GM19240 (cell line): Measurements from ENCODE around the gene CDC16.

Experiments
- DNase-seq: peaks from one replicate; pipeline ENCODE4 v3.0.0; 2011; ENCODE audit warnings: low spot score; ENCODE audit not compliant: insufficient read length

The CDC16 gene

DNA sequence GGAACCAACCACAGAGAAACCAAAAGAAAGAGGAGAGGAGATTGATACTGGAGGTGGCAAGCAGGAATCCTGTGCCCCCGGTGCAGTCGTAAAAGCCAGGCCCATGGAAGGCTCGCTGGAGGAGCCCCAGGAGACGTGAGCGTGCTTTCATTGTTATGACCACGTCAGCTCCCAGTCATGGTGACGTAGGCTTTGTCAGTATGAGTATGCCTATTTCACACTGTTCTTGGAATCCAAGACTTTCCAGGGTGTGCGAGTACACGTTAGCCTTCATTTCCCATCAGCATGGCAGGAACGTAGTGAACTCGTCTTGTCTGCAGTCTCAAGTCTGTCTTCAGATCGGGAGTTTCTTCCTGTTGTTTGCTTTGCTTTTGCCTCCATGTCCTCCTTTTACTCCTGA lies 64.2 kb downstream of the CDC16 start:
- no peak for DNase-seq

DNA sequence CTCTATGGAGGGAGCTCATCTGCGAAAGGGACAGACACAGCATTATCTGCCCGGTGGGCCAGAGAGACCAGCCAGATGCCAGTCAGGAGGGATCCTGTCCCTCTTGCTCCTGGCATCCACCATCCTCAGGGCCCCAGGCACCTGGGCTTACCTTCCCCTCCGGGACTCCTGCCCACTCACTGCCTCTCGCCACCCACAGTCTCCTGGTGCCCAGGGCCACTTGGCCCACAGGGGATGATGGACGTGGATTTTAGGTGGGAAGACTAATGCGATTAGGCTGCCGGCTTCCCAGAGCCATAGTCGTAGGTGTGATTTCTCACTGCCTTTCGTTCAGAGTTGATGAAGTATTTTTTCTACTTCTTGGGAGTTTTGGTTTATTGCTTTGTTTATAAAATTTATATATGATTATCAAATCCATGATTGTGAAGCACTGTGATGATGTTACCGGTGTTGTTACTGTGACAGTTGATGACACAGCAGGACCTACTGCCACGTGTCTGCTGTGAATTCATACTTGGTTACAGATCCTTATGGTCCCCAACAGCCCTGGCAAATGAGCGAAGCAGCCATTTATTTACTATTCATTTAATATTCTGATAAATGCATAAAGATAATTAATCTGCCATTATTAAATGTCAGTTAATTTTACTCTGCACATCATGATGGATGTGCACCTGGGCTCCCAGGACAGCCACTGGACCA lies 65.1 kb downstream of the CDC16 start:
- no peak for DNase-seq

DNA sequence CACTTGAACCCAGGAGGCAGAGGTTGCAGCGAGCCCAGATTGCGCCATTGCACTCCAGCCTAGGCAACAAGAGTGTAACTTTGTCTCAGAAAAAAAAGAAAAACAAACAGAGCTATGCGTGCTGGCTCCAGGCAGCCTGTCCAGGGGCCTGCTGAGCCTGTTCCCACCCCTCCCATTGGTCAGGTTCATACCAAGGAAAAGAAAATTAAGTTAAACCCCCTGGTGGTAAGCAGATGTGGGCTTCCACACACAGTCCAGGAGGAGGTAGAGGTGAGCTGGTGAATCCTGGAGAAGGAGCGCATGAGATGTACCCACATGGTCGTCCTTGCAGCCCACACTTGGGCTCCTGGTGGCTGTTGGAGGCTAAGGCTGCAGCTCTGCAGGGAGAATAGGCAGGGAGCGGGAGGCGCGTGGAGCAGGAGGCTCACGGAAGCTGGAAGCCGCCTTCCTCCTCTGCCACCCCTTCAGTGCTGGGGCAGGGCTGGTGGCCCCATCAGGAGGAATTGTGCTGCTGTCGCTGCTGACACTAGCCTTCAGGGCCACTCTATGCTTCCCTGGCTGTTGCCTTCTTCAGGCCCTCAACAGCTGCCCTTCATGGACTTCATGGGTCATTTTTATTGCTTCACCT lies 69.1 kb downstream of the CDC16 start:
- no peak for DNase-seq

DNA sequence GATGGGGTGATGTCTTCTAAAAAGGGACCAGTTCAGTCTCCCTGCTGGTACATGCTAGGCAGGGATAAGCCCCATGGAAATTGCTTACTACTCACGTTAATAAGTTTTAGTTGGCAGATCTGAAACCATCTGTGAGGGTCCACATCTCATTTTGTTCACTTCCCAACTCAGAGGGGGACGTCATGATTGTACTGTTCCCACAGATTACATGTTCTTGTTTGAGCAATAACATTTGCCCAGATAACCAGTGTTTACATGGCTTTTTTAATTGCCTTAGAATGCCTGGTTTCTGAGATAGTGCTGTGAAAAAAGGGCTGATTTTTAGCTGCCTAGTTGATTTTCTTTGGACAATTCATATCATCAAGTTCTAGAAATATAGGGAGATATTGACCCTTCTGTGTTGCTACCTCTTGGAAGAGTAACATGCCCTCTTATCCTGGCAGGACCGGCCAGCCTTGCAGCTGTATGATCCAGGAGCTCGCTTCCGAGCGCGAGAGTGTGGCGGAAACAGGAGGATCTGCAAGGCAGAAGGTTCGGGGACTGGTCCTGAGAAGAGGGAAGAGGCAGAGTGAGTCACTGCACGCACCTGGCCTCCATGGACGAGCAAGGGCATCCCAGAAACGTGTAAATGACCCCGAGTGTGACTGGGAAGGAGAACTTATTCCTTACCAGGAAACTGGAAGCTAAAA lies 69.8 kb downstream of the CDC16 start:
- no peak for DNase-seq

DNA sequence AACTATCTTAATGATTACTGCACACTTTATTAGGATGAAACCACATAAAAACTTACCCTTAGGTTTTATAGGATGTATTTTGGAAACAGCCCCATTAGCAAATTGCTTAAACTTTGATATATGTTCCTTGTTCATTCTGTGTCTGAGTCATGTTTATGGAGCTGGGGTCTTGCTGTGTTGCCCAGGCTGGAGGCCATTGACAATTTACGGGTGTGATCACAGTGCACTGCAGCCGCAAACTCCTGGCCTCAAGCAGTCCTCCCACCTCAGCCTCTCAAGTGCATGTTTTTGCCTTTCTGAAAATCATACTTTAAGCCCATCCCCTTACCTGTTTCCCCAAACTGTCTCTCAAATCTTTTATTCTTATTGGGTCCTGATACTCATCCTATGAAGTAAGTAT lies 74.4 kb downstream of the CDC16 start:
- DNase-seq = no peak

DNA sequence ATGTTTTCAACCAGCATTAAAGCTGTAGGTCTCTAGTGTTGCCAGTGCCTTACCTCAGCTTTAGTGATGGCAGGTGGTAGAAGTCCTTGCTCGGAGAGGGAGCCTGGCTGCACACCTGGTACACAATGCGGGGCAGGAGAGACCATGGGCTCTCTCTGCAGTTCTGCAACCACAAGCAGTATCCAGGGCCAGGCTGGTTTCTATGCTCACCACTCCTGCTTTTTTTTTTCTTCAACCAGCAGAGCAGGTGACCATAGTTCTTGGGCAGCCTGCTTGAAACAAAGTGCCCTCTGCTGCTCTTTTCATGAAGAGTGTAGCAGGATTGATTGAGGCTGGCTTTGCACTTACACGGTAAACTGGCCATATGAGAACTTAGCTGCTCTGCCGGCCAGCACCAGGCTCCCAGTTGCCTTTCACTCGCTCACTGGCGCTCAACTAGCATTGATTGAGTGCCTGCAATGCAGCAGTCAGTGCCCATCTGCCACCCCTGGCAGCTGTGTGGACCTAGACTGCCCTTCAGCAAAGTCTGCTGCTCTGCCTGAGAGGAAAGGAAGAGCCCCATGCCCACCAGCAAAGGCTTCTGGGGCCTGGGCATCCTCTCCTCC lies 75.2 kb downstream of the CDC16 start:
- no peak for DNase-seq

DNA sequence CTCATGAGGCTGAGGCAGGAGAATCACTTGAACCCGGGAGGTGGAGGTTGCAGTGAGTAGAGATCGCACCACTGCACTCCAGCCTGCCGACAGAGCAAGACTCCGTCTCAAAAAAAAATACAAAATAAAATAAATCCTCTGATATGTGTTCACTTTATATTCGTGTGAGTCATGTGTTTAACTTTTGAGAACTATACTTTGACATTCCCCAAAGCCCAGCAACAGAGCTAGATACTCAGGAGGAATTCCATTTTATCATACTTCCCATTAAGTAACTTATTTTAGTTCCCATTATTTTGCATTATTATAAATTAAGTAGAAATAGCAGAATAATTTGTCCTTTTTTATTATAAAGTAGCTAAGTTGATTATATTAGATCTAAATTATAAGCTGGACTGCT lies 76.3 kb downstream of the CDC16 start:
- DNase-seq = no peak

DNA sequence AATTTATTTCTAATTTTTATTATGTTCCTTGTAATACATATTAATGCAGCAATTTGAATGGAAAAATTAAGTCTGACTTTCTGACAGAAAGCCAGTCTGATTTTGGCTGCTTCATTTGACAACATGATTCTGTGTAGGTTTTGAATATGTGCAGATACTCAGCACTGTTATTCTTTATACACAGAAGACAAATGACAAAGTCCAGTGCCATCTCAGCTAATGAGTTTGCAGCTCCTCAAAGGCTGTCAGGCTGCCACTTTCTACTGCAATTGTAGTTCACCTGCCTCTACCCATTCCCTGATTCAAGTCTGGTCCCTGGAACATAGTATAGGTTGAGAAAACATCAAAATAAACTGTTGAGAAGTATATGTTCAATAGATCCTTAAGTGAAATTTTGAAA lies 76.7 kb downstream of the CDC16 start:
- no peak for DNase-seq

DNA sequence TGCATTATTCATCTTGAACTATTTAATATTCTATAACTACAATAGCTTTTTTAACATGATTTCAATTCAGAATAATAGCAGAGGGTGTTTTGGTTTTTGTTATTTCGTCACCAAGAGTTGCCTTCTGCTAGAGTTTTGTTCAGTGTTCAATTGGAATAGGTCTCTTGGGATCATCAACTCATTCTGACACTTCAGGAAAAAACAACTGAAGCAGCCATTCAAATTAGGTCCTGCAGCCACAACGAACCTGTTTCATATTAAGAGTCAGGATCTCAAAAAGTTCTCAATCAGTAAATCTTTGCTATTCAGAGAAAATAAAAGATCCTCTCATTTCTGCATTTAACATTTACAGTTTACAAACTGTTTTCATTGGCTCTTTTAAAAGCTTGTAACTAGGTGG lies 77.2 kb downstream of the CDC16 start:
- no peak for DNase-seq

DNA sequence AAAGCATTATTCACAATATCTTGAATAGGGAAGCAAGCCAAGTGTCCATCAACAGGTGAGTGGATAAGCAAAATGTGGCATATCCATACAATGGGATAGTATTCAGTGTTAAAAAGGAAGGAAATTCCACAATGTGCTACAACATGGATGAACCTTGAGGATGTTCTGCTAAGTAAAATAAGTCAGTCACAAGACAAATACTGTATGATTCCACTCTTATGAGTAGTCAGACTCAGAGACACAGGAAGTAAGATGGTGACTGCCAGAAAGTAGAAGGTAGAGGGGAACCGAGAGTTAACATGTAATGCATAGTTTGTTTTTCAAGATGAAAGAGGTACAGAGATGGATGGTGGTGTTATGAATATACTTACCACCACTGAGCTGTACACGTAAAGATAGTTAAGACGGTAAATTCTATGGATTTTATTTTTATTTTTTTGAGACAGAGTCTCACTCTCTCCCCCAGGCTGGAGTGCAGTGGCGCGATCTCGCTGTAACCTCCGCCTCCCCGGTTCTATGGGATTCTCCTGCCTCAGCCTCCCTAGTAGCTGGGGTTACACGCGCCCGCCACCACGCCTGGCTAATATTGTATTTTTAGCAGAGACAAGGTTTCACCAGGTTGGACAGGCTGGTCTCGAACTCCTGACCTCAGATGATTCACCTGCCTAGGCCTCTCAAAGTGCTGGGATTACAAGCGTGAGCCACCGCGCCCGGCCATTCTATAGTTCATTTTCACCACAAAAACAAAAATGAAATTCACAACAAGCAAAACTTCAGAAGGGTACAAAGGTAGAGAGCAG lies 78.6 kb downstream of the CDC16 start:
- no peak for DNase-seq

DNA sequence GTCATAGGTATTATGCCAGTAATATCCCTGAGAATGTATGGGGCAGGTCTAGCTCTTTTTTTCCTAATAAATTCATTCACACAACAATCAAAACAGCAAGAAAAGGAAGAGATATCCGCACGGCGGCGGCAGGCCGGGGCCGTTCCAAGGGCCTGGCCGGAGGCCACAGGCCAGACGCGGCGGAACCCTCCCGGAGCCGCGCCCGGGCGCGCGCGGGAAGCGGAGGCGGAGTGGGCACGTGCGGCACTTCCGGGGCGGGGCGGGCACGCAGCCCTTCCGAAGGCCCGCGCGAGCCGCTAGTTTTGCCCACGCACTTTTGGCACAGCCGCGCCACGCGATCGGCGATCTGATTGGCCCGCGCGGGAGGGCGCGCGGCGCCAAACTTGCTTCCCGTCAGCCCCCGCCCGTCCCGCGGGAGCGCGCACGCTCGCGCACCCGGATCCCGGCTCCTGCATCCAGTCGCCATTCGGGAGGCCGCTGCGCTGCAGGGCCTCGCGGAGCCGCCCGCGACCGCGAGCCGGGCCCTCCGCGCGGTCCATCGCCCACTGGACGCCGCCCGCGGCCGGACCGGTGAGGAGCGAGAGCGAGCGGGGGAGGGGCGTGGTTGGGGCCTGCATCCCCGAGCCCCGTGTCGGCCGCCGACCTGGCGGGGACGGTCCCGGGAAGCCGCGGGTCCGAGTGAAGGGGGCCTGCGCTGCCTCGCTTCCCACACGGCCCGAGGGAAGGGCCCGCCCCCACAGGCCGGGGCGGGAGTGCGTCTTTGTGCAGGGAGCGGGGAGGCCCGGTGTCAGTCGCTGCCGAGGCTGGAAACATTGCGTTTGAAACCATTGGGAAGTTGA lies 79.6 kb downstream of the CDC16 start, which contains the start of gene CHAMP1:
Gene CHAMP1, plus strand, starts transcription at position 430 of the 839 bp plus-strand sequence. CDS start 9,340 bp downstream, outside the sequence.
- DNase-seq = peak; percentile 62

DNA sequence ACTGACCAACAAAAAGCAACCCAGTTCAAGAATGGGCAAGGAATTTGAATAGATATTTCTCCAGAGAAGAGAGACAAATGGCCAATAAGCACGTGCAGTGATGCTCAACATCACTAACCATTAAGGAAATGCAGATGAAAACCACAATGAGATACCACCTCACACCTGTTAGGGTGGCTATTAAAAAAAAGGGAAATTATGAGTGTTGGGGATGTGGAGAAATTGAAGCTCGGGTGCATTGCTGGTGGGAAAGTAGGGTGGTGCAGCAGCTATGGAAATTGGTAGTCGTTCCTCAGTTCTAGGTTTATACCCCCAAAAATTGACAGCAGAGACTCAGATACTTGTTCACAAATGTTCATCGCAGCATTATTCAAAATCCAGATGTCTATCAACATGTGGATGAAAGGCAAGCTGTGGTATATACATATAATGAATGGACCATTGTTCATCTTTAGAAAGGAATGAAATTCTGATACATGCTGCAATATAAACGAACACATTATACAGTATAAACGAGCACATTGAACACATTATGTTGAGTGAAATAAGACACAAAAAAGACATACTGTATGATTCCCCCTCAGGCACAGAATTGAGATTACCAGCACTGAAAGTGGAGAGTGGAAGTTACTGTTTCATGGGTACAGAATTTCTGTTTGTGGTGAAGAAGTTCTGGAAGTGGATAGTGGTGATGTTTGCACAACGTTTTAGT lies 80.5 kb downstream of the CDC16 start:
- no peak for DNase-seq

DNA sequence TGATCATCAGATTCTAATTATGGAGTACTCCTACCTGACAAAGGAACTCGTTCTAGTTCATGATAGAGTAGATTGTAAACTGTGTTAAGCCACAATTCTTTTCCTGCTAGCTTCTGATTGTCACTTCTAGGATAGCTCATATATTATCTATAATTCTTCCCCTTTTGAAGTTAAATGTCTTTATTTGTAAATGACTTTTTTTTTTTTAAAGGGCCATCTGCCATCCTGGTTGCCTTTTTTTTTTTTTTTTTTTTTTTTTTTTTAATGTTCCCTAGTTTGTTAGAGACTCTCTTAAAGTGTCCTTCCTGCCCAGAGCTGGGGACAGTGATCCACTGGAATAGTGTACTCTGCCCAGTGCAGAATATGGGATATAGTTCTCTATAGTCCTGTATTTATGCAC lies 83.9 kb downstream of the CDC16 start:
- no peak for DNase-seq

DNA sequence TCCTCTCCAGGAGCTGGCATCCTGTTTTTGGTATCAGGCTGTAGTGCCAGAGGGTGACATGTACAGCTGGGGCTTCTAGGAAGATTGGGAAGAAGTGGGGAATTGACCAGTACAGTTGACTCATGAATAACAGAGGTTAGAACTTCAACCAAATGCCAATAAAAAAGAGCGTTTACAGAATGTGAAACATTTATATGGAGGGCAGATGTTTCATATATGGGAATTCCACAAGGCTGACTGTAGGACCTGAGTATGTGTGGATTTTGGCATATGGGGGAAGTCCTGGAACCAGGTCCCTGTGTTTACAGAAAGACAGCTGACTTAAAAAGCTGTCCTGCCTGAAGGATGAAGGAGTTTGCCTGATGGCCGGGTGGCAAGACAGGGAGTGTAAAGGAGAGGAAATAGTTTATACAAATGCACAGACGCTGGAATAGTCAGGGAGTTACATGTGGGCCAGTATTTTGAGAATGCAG lies 84.8 kb downstream of the CDC16 start:
- no peak for DNase-seq

DNA sequence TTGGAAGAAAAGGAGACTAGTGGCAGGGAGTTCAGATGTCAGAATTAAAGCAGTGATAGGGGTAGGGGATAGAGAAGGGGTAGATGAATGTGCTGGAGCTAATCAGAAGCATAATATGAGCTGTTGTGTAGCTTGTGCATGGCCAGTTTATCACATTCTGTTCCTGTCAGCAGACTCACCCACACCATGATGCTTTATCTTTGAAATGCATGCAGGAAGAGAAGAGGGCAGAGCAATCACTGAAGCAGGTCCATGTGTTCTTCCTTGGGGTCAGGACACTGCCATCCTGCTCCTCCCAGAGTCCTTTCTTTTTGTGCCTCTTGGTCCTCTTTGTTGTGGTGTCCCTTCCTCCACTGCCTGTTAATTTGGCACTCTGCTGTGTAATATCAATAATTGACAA lies 85.4 kb downstream of the CDC16 start:
- DNase-seq = no peak

DNA sequence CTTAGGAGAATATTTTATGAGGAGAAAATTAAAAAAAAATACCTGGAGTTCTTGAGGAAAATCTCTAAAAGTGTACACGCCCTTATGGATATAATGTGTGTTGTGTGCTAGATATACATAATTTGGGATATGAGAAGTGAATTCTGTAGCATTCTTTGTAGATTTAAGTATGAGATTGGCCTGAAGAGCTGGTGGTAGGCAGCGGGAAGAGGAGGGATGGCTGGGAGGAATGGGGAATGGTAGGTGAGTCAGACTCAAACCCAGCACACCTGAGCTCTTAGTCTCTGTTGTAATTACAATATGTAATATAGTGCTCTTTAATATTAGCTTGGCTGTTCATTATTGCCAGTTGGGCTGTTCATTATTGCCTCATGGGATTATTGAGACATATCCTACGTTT lies 86.6 kb downstream of the CDC16 start:
- DNase-seq = no peak
